GM23338 (cell line): ENCODE results near the gene HPS3.

Experiments used
- CREB1 ChIP-seq: fragments of 250-450 bp; sonication (Bioruptor Pico); IDR thresholded peaks from 2 replicates; pipeline ENCODE4 v1.5.0; 2020; ENCODE audit warnings: low read depth, mild to moderate bottlenecking, moderate library complexity
- EZH2 ChIP-seq: fragments of 200-600 bp; sonication (generic); IDR thresholded peaks from one replicate; pipeline ENCODE4 v1.8.0; 2017; ENCODE audit warnings: antibody characterized with exemption, mild to moderate bottlenecking, low read depth; ENCODE audit not compliant: unreplicated experiment
- EZH2phosphoT487 ChIP-seq: fragments of 200-600 bp; sonication (generic); IDR thresholded peaks from one replicate; pipeline ENCODE4 v1.8.1; 2018; ENCODE audit warnings: antibody characterized with exemption; ENCODE audit not compliant: unreplicated experiment
- NANOG ChIP-seq: IDR thresholded peaks from 2 replicates; pipeline ENCODE4 v1.6.1; 2016; ENCODE audit warnings: antibody characterized with exemption, borderline replicate concordance
- POLR2AphosphoS5 ChIP-seq: IDR thresholded peaks from 2 replicates; pipeline ENCODE4 v1.6.1; 2016; ENCODE audit warnings: antibody characterized with exemption, low read depth
- TF ChIP-seq, protein P1 (sequence below), 2 experiments: fragments of 200-600 bp in 1 of 2; sonication (generic) in 1 of 2; conservative IDR thresholded peaks; 2 replicates each; pipeline versions ENCODE4 v1.5.1 to v1.6.1; 2016 to 2017; ENCODE audit warnings: antibody characterized with exemption in 2 of 2, low read depth in 2 of 2, mild to moderate bottlenecking in 2 of 2, moderate library complexity in 1 of 2
- TF ChIP-seq, protein P2 (sequence below): IDR thresholded peaks from one replicate; pipeline ENCODE4 v1.6.1; 2018; ENCODE audit warnings: antibody characterized with exemption; ENCODE audit not compliant: unreplicated experiment

DNA sequence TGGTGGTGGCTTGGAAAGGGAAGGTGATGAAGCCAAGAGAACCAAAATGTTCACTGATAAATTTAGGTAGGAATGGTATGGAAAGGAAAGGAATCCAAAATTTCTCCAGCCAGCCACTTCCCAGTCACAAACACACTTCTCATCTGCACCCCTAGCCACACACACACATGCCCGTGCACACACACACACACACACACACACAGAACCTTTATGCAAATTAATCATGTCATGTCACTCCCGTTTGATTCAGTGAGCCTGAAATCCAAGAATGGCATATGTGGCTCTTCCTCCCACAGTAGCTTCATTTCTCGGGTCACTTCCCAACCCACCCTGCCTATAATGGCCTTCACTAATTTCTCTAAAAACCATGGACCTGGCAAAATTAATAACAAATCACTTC is 40.0 kb upstream of the HPS3 start:
- TF ChIP-seq, protein P1, sequence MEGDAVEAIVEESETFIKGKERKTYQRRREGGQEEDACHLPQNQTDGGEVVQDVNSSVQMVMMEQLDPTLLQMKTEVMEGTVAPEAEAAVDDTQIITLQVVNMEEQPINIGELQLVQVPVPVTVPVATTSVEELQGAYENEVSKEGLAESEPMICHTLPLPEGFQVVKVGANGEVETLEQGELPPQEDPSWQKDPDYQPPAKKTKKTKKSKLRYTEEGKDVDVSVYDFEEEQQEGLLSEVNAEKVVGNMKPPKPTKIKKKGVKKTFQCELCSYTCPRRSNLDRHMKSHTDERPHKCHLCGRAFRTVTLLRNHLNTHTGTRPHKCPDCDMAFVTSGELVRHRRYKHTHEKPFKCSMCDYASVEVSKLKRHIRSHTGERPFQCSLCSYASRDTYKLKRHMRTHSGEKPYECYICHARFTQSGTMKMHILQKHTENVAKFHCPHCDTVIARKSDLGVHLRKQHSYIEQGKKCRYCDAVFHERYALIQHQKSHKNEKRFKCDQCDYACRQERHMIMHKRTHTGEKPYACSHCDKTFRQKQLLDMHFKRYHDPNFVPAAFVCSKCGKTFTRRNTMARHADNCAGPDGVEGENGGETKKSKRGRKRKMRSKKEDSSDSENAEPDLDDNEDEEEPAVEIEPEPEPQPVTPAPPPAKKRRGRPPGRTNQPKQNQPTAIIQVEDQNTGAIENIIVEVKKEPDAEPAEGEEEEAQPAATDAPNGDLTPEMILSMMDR (conservative IDR thresholded peaks at IDR 0.05; ENCODE audit: low read depth in 2 of 2) = no peak
- TF ChIP-seq EZH2phosphoT487 = no peak
- no peak for TF ChIP-seq POLR2AphosphoS5
- no peak for TF ChIP-seq EZH2
- TF ChIP-seq, protein P2, sequence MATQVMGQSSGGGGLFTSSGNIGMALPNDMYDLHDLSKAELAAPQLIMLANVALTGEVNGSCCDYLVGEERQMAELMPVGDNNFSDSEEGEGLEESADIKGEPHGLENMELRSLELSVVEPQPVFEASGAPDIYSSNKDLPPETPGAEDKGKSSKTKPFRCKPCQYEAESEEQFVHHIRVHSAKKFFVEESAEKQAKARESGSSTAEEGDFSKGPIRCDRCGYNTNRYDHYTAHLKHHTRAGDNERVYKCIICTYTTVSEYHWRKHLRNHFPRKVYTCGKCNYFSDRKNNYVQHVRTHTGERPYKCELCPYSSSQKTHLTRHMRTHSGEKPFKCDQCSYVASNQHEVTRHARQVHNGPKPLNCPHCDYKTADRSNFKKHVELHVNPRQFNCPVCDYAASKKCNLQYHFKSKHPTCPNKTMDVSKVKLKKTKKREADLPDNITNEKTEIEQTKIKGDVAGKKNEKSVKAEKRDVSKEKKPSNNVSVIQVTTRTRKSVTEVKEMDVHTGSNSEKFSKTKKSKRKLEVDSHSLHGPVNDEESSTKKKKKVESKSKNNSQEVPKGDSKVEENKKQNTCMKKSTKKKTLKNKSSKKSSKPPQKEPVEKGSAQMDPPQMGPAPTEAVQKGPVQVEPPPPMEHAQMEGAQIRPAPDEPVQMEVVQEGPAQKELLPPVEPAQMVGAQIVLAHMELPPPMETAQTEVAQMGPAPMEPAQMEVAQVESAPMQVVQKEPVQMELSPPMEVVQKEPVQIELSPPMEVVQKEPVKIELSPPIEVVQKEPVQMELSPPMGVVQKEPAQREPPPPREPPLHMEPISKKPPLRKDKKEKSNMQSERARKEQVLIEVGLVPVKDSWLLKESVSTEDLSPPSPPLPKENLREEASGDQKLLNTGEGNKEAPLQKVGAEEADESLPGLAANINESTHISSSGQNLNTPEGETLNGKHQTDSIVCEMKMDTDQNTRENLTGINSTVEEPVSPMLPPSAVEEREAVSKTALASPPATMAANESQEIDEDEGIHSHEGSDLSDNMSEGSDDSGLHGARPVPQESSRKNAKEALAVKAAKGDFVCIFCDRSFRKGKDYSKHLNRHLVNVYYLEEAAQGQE = no peak
- TF ChIP-seq CREB1 (CRISPR knock-in tag) = no peak
- TF ChIP-seq NANOG = no peak
